ENCODE results near the gene PLPPR3. TPM values are rescaled to one million over a fixed set of nuclear protein-coding genes. Genes with fewer than 3 reads are reported as not detected.
A peak's percentile ranks its signal among the peaks of the same experiment; 100 is the strongest.

Gene PLPPR3
- polyA plus RNA-seq, 3 donors from 2014 or later = not detected

DNA sequence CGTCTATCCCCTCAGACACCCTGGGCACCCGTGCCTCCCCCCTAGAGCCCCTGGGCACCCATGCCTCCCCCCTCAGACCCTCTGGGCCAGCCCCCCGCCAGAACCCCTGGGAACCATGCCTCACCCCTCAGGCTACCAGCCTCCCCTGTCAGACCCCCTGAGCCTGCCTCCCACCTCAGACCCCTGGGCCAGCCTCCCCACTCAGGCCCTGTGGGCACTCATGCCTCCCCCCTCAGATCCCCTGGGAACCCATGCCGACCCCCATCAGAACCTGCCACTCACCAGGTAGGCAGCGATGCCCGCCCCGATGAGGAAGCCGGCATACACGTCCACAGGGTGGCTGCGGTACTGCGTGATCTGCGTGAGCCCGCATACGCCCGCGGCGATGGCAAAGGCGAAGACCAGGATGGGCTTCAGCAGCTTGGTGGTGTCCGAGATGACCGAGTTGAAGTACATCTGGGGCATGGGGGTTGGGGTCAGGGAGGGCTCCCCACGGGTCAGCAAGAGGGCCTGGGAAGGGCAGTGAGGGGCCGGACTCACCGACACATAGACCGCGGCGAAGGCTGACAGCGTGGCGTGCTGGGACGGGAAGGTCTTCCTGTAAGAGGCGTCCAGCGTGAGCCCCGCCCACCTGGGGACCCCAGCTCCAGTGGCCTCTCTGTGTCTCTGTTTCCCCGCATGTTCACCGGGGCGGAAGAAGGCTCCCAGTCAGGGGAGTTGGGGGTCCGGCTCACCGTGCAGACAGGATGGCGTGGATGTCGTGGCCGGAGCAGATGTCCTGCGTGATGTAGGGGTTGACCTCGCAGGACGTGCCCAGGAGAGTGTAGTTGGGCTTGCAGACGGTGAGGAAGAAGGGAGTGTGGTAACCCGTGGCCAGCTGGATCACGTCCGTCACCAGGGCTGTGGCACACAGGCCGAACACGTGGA, 7.3 kb downstream of the PLPPR3 start:
- H3K27ac Mint-ChIP-seq = peak overlapping the region in 1 of 6 donors; percentile 66
- DNase-seq = no peak
- H3K4me3 Mint-ChIP-seq = peak overlapping the region in 1 of 5 donors; percentile 22
- H3K4me1 Mint-ChIP-seq = no peaks in the 10 kb centered on the region
- H3K9me3 Mint-ChIP-seq = peaks cover 0 to 2% (median 0%) of the 10 kb centered on the region in 6 donors
- peaks cover 8 to 20% (median 16%) of the 10 kb centered on the region in 3 donors for H3K36me3 Mint-ChIP-seq
- H3K27me3 Mint-ChIP-seq (ENCODE audit: low read depth in 3 of 3) = peaks cover 15 to 33% (median 19%) of the 10 kb centered on the region in 3 donors

DNA sequence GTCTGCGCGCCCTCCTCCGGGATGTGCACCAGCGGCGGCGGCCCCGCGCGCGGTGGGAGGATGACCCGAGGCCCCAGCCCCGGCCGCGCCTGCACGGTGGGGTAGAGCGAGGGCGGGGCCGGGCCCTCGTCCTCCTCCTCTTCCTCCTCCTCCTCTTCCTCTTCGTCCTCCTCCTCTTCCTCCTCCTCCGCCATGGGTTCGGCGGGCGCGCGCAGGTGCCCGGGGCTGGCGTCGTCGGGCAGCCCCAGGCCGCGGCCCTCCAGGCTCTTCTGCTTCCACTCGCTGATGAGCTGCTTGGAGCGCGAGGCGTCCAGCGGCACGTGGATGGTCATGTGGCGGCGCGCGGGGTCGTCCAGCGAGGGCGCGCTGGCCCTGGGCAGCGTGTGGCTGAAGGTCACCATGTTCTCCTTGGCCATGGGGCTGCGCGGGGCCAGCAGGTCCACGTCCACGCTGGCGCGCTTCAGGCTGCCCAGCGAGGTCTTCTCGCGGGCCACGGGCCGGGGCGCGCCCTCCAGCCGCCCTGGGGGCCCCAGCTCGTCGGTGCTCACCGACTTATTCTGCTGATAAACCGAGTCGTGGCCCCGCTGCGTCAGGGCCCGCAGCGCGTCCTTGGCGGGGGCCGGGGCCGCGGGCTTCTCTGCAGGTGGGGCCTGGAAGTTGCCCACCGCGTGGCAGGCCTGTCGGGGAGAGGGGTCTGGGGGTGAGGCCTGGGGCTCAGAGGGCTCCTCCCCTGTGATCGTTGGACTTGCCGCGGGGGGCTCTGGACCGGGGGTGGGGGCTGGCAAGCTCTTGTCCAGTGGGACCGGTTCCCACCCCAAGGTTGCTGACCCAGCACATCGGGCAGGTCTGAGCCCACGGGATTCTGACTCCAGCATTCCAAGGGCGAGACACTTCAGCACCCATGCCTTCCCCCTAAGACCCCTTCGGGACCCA, 8.3 kb downstream of the PLPPR3 start:
- Mint-ChIP-seq H3K9me3 (peaks cover 0 to 2% (median 0%) of the 10 kb centered on the region in 6 donors), H3K27ac (no peak overlapping the region), H3K4me1 (no peaks in the 10 kb centered on the region), H3K36me3 (peaks cover 8 to 20% (median 16%) of the 10 kb centered on the region in 3 donors), H3K4me3 (no peak overlapping the region), H3K27me3 (ENCODE audit: low read depth in 3 of 3) (peaks cover 15 to 33% (median 19%) of the 10 kb centered on the region in 3 donors)
- no peak for DNase-seq

DNA sequence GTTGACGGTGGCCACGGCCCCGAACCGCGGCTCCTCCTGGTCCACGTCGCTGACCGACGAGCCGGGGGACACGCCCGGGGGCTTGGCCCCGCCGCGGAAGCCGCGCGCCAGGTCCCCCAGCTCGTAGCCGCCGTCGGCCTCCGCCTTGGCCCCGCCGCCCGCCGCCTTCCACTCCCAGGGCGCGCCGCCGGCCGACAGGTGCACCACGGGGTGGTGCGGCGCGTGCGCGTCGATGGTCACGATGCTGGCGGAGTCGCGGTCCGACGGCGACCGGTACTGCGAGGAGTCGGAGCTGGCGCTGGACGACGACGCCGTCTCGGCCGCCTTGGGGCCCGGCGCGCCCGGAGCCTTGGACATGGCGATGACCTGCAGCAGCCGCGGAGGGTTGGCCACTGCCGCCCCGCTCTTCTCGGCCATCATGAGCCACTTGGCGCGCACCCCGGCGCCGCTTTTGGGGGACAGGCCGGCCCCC, 9.0 kb downstream of the PLPPR3 start:
- H3K9me3 Mint-ChIP-seq = peaks cover 0 to 2% (median 0%) of the 10 kb centered on the region in 6 donors
- no peak for DNase-seq
- H3K4me3 Mint-ChIP-seq = no peak overlapping the region
- H3K27ac Mint-ChIP-seq = no peak overlapping the region
- peaks cover under 1 to 2% of the 10 kb centered on the region in 2 donors for H3K4me1 Mint-ChIP-seq
- H3K36me3 Mint-ChIP-seq = peaks cover 10 to 22% (median 19%) of the 10 kb centered on the region in 3 donors
- peaks cover 18 to 34% (median 24%) of the 10 kb centered on the region in 3 donors for H3K27me3 Mint-ChIP-seq (ENCODE audit: low read depth in 3 of 3)

DNA sequence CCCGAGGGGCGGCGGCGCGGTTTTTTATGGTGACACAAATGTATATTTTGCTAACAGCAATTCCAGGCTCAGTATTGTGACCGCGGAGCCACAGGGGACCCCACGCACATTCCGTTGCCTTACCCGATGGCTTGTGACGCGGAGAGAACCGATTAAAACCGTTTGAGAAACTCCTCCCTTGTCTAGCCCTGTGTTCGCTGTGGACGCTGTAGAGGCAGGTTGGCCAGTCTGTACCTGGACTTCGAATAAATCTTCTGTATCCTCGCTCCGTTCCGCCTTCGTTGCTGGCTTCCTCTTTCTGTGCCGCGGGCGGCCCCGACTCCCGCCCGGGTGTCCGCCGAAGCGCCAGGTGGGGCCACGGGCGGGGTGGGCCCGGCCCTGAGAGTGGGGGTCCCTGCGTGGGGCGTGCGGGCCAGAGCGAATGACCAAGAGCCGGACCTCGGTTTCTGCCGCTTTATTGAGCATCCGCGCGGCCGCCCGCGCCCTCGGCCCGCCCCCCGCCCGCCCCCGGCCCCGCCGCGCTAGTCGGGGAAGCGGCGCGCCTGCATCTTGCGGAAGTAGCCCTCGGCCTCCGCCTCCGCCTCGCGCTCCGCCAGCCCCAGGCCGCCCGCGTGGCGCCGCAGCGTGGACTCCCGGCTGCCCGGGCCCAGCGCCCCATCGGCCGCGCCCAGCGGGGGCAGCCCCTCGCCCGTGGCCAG, 9.6 kb downstream of the PLPPR3 start:
- no peak for DNase-seq
- Mint-ChIP-seq H3K4me3 (no peak overlapping the region), H3K36me3 (peaks cover 16 to 28% (median 24%) of the 10 kb centered on the region in 3 donors), H3K27me3 (ENCODE audit: low read depth in 3 of 3) (peaks cover 24 to 36% (median 27%) of the 10 kb centered on the region in 3 donors), H3K9me3 (peaks cover 0 to under 1% (median 0%) of the 10 kb centered on the region in 6 donors), H3K4me1 (peaks cover 6 to 8% of the 10 kb centered on the region in 2 donors), H3K27ac (no peak overlapping the region)

DNA sequence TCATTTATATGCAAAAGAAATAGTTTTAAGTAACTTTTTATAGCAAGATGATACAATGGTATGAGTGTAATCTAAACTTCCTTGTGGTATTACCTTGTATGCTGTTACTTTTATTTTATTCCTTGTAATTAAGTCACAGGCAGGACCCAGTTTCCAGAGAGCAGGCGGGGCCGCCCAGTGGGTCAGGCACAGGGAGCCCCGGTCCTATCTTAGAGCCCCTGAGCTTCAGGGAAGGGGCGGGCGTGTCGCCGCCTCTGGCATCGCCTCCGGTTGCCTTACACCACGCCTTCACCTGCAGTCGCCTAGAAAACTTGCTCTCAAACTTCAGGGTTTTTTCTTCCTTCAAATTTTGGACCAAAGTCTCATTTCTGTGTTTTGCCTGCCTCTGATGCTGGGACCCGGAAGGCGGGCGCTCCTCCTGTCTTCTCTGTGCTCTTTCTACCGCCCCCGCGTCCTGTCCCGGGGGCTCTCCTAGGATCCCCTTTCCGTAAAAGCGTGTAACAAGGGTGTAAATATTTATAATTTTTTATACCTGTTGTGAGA, 10.2 kb downstream of the PLPPR3 start:
- Mint-ChIP-seq H3K36me3 (peaks cover 16 to 28% (median 22%) of the 10 kb centered on the region in 3 donors), H3K4me3 (no peak overlapping the region)

DNA sequence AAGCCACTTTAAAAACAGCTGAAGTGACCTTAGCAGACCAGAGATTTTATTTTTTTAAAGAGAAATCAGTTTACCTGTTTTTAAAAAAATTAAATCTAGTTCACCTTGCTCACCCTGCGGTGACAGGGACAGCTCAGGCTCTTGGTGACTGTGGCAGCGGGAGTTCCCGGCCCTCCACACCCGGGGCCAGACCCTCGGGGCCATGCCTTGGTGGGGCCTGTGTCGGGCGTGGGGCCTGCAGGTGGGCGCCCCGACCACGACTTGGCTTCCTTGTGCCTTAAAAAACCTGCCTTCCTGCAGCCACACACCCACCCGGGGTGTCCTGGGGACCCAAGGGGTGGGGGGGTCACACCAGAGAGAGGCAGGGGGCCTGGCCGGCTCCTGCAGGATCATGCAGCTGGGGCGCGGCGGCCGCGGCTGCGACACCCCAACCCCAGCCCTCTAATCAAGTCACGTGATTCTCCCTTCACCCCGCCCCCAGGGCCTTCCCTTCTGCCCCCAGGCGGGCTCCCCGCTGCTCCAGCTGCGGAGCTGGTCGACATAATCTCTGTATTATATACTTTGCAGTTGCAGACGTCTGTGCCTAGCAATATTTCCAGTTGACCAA, 10.8 kb downstream of the PLPPR3 start:
- peaks cover 7 to 9% of the 10 kb centered on the region in 2 donors for H3K4me1 Mint-ChIP-seq
- no peak for DNase-seq
- H3K27ac Mint-ChIP-seq = no peak overlapping the region
- H3K27me3 Mint-ChIP-seq (ENCODE audit: low read depth in 3 of 3) = peaks cover 29 to 40% (median 30%) of the 10 kb centered on the region in 3 donors
- no peaks in the 10 kb centered on the region for H3K9me3 Mint-ChIP-seq
- H3K36me3 Mint-ChIP-seq = peaks cover 13 to 22% (median 17%) of the 10 kb centered on the region in 3 donors
- H3K4me3 Mint-ChIP-seq = no peak overlapping the region

More for the DNA sequence above, 10.2 kb downstream of the PLPPR3 start:
- peaks cover 7 to 9% of the 10 kb centered on the region in 2 donors for H3K4me1 Mint-ChIP-seq
- no peak for DNase-seq
- H3K9me3 Mint-ChIP-seq = no peaks in the 10 kb centered on the region
- peak overlapping the region in 1 of 6 donors; percentile 62 for H3K27ac Mint-ChIP-seq
- peaks cover 28 to 42% (median 29%) of the 10 kb centered on the region in 3 donors for H3K27me3 Mint-ChIP-seq (ENCODE audit: low read depth in 3 of 3)

DNA sequence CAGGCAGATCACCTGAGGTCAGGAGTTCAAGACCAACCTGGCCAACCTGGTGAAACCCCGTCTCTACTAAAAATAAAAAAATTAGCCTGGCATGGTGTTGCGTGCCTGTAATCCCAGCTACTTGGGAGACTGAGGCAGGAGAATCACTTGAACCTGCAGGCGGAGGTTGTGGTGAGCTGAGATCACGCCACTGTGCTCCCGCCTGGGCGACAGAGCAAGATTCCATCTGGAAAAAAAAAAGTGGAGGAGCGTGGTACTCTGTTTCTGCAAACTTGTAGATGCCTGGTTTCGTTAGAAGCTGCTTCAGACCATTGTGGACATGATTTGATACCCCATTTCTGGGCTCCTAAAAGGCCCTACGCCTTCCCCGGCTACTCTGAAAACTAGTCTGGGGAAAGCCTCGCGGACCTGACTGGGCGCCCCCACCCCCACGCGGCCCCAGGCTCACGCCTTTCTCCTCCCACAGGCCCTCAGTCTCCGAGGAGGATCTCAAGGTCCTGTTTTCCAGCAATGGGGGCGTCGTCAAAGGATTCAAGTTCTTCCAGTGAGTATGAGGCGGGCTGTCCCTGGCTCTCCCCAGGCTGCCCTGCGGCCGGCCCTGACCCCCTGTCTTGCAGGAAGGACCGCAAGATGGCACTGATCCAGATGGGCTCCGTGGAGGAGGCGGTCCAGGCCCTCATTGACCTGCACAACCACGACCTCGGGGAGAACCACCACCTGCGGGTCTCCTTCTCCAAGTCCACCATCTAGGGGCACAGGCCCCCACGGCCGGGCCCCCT, 11.5 kb downstream of the PLPPR3 start:
- Mint-ChIP-seq H3K27me3 (ENCODE audit: low read depth in 3 of 3) (peaks cover 25 to 38% (median 32%) of the 10 kb centered on the region in 3 donors), H3K9me3 (no peaks in the 10 kb centered on the region), H3K36me3 (peaks cover 13 to 19% (median 14%) of the 10 kb centered on the region in 3 donors), H3K4me1 (peaks cover 7 to 9% of the 10 kb centered on the region in 2 donors), H3K27ac (no peak overlapping the region), H3K4me3 (no peak overlapping the region)
- no peak for DNase-seq

DNA sequence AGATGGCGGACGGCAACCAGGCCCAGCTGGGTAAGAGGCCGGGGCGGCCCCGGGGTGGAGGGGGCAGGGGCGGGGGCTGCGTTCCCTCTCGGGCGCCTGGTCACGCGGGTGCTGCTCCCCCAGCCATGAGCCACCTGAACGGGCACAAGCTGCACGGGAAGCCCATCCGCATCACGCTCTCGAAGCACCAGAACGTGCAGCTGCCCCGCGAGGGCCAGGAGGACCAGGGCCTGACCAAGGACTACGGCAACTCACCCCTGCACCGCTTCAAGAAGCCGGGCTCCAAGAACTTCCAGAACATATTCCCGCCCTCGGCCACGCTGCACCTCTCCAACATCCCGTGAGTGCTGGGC, 13.4 kb downstream of the PLPPR3 start:
- H3K4me3 Mint-ChIP-seq = no peak overlapping the region
- peaks cover 11 to 13% of the 10 kb centered on the region in 2 donors for H3K4me1 Mint-ChIP-seq
- H3K27me3 Mint-ChIP-seq (ENCODE audit: low read depth in 3 of 3) = peaks cover 24 to 37% (median 31%) of the 10 kb centered on the region in 3 donors
- peaks cover 13 to 23% (median 14%) of the 10 kb centered on the region in 3 donors for H3K36me3 Mint-ChIP-seq
- DNase-seq = no peak
- H3K27ac Mint-ChIP-seq = no peak overlapping the region
- H3K9me3 Mint-ChIP-seq = no peaks in the 10 kb centered on the region

DNA sequence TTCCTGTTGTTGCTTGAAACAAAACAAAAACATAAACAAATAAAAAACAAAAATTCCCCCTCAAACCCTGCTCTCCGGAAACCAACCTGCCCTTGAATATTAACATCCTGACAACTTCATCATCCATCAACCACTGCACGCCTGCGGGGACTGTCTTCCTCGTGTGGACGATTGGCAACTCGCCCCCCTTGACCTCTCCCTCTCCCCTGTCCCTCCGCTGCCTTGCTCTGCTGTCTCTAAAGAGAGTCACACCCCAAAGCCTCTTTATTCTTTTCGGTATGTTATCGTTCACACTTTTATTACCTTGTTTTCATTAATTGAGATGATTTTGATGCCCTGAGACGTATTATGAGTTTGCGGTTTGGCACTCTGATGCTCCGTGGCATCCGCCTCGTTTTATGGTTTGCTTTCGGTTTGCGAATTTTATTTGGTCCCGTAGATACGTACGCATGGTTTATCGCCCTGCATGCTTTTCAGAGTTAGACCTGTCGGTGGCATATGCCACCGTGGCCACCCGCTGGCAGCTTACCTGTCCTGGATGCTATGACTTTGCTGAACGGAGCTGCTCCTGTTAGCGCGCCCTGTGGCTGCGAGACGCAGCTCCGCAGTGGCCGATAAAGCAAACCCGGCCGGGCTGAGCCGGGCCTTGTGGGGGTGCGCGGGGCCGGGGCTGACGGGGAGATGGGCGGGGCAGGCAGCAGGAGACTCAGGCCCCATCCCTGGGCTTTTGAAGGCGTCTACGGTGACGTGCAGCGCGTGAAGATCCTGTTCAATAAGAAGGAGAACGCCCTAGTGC, 13.9 kb downstream of the PLPPR3 start:
- no peak for DNase-seq
- peaks cover 13 to 18% of the 10 kb centered on the region in 2 donors for H3K4me1 Mint-ChIP-seq
- H3K9me3 Mint-ChIP-seq = no peaks in the 10 kb centered on the region
- H3K27me3 Mint-ChIP-seq (ENCODE audit: low read depth in 3 of 3) = peaks cover 24 to 37% (median 33%) of the 10 kb centered on the region in 3 donors
- H3K27ac Mint-ChIP-seq = peak overlapping the region in 5 of 6 donors; percentile 15 to 62 (median 31)
- no peak overlapping the region for H3K4me3 Mint-ChIP-seq
- peaks cover 13 to 23% (median 14%) of the 10 kb centered on the region in 3 donors for H3K36me3 Mint-ChIP-seq

DNA sequence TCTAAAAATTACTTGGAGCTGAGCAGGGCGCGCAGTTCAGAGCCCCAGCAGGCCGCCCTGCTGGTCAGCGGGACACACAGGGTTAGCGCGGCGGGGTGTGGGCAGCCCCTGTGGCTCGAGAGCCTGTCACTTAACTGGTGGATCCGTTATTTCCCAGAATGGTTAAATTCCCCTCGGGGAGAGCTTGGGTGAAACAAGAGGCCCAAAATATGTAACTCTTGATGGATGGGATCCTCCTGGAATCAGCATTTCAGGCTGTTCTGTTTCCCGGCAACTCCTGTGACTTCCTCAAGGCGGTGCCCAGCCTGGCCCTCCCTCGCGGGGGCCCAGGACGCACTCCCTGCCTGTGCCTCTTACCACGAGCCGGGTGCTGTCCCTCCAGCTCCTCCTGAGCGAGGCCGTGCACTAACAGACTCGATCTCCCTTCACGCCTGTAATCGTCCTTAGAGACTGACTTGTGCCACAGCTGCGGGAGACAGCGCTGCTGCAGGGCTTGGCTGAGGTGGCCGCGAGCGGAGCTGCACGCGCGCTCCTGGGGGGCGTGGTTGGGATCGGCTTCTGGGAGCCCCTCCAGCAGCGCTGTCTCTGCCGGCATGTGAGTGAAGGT, 14.8 kb downstream of the PLPPR3 start:
- Mint-ChIP-seq H3K27ac (peak overlapping the region in 3 of 6 donors; percentile 15 to 40 (median 26)), H3K27me3 (ENCODE audit: low read depth in 3 of 3) (peaks cover 28 to 37% (median 37%) of the 10 kb centered on the region in 3 donors), H3K36me3 (peaks cover 13 to 23% (median 14%) of the 10 kb centered on the region in 3 donors), H3K9me3 (no peaks in the 10 kb centered on the region), H3K4me3 (no peak overlapping the region), H3K4me1 (peaks cover 22 to 27% of the 10 kb centered on the region in 2 donors)
- no peak for DNase-seq
